Measurements from ENCODE around the gene TSC22D4.
A peak's percentile ranks its signal among the peaks of the same experiment; 100 is the strongest.
"Not testable (repeated sequence)": the region's sequence is repeated elsewhere in the genome, so short reads cannot be mapped to it uniquely, and the experiment has no call there.

The TSC22D4 gene

DNA sequence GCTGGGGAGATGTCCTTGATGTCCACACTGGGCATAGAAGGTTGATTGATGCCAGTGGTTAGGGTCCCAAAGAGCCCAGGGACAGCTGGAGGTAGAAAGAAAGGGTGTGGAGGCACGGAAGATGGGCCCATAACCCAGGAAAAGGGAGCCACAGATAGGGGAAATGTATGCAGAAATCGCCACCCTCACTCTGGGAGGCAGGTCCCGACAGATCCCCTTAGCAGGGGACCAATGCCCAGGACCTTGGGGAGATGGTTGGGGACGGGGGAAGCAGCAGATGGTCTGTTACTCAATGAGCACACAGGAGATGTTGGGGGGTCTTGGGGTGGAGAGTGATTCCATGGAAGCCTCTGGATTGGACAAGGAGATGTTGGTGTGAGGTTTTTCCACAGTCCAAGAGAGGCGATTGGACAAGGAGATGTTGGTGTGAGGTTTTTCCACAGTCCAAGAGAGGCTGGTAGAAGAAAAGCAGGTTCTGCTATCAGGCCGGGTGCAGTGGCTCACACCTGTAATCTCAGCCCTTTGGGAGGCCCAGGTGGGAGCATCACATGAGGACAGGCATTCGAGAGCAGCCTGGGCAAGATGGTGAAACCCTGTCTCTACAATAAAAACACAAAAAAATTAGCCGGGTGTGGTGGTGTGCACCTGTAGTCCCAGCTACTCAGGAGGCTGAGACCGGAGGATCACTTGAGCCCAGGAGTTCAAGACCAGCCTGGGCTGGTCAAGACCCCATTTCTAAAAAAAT is 35.7 kb downstream of the TSC22D4 start:
- ATAC-seq (no peak), DNase-seq (no peak)

DNA sequence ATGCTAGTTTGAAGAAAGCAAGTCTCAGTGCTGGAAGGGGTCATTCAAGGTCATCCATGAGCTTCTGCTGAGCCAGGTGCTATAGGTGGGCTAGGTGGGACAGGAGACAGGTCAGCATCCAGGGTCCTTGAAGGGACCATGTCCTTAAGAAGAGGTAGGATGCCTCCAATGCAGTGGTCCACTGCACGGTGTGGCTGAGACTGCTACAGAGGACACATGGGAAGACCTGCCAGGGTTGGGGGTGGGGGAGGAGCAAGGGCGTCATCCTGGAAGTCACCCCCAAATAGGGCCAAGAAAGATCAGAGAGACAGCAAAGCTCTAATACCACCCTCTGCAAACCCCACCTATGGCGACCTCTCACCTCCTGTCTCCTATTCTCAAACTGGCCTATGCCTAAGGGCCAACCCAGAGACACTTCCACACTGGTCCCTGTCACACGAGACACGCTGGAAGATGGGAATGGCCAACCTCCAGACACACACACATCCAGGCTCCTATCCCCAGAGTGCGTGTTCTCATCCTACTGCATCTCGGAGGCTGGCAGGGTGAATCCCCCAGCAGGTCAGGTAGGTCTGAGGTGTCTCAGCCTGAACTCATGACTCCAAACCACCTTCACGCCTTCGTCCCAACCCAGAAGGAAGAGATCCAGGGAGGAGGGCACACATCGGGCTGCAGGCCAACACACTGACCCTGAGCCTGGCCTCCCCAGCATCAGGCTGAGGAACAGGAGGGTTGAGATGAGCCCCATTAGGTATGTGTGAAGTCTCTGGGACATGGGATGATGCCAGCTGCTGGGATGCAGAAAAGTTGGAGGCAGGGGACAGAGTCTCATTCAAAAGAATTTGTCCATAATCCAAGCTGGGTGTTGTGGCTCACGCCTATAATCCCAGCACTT is 37.1 kb downstream of the TSC22D4 start:
- no peak for DNase-seq
- no peak for ATAC-seq

DNA sequence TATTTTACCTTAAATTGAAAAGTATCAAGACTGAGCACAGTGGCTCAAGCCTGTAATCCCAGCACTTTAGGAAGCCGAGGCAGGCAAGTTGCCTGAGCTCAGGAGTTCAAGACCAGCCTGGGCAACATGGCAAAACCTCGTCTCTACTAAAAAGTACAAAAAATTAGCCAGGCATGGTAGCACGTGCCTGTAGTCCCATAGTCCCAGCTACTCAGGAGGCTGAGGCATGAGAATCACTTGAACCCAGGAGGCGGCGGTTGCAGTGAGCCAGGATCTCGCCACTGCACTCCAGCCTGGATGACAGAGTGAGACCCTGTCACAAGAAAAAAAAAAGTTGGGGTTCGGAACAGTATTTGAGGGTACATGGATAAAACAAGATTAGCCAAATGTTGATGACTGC is 39.8 kb downstream of the TSC22D4 start:
- not testable (repeated sequence) for DNase-seq, ATAC-seq

- not testable (repeated sequence) for ATAC-seq, DNase-seq
Observed at GRCh38 chr7:100438731-100439130, 40.3 kb downstream of the TSC22D4 start.

GRCh38 chr7:100438172-100438571 is 40.8 kb downstream of the TSC22D4 start:
- DNase-seq, result no peak
- ATAC-seq, result no peak

- no peak for ATAC-seq
- DNase-seq, result no peak
Observed at GRCh38 chr7:100437150-100438100, 41.6 kb downstream of the TSC22D4 start.

GRCh38 chr7:100435401-100436304 is 43.4 kb downstream of the TSC22D4 start:
- ATAC-seq, result peak; percentile 24

DNA sequence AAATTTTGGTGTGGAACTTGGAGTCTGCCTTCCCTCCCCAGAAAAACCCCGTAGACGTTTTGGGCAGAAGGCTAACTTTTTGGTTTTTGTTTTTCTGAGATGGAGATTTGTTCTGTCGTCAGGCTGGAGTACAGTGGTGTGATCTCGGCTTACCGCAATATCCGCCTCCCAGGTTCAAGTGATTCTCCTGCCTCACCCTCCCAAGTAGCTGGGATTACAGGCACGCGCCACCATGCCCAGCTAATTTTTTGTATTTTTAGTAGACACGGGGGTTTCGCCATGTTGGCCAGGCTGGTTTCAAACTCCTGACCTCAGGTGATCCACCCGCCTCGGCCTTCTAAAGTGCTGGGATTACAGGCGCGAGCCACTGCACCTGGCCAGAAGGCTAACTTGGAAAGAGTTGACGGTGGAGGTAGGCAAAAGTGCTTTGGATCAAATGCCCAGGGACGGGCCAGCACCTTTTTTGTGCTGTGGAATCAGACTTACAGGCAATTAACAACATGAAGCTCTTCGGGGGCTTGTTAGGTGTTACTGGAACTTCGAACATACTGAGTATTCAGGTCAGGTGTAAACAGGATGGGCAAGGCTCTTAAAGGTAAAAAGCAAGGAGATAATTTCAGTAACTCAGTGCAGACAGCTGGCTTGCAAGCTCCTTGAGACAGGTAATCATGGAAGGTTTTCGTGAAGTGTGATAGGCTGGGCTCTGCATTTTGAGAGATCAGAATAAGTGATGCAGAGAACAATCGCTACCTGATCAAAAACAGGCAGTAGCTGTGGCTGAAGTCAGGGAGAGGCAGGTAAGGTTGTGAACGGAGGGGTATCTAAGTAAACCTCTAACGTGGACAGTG is 44.5 kb downstream of the TSC22D4 start:
- no peak for ATAC-seq
- DNase-seq, result no peak

More at GRCh38 chr7:100435401-100436304, 43.4 kb downstream of the TSC22D4 start:
- peak; percentile 56 for DNase-seq

DNA sequence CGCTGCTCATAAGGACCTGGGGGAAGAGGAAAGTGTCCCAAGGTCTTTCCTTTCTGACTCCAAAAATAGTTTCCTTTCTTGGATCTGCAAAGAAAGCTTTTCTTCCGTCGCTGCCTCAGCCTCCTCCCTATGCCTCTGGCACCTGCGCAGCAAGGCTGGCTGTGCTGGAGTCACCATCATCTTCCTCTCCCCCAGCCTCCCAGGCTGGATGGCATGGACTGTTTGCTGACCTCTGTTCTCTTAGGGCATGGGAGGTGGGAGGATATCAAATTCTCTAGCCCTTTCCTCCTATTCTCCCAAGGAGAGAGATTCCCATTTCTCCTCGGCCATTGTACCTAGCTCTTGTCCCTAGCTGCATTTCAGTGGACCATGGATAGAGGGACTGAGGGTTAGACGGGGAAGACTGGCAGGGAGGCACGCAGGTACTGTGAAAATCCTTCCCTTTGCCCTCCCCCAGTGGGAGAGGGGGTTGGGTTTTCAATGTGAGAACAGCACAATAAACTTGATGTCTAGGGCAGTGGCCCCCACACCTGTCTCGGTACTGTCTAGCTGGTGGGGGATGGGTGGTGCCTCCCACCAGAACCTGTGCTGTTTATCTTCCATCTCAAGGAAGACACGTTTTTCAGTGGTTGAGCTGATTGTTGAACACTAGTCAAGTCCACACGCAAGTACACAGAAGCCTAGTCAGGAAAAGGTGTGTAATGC is 45.3 kb downstream of the TSC22D4 start:
- ATAC-seq, result no peak

GRCh38 chr7:100433276-100433591 is 45.8 kb downstream of the TSC22D4 start:
- ATAC-seq (no peak), DNase-seq (no peak)

More for the DNA sequence above, 45.3 kb downstream of the TSC22D4 start:
- DNase-seq, result no peak

DNA sequence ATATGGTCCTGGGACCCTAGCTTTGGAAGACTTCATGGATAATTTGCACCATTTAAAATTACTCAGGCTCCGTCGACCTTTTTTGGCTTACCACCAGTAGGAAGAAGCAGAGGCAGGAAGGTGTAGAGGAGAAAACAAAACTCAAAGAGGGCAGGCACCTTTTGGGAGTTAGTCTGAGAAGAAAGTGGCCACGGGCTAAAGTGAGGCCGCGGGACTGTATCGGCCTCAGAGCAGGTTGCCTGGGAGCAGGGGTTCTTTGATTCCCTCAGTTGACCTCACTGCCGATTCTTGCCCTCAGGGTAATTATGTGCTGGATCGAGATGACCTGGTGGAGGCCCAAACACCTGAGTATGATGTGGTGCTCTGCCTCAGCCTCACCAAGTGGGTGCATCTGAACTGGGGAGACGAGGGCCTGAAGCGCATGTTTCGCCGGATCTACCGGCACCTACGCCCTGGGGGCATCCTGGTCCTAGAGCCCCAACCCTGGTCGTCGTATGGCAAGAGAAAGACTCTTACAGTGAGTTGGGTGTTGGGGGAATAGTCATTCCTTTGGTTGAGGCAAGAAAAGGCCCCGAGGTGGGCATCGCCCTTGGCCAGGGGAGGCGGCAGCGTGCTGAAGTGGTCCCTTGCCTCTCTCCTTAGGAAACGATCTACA is 46.3 kb downstream of the TSC22D4 start:
- no peak for ATAC-seq
- no peak for DNase-seq

DNA sequence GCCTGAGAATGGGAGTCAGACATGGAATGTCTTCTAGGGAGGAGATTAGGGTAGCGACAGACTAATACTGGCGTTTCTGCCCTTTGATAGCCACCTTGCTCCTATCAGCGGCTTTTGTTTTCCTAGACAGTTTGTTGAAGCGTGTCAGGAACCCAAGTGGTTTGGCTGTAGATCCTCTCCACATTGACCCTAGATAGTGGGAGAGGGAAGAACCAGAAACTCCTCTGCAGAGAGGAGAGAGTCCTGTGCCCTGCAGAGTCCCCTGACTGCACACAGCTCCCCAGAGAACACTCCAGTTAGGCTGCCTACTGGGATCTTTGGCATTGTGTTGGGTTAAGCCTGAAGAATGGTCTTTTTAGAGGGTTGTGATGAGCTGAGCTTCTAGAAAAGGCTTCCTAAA is 47.0 kb downstream of the TSC22D4 start:
- DNase-seq (no peak), ATAC-seq (no peak)

DNA sequence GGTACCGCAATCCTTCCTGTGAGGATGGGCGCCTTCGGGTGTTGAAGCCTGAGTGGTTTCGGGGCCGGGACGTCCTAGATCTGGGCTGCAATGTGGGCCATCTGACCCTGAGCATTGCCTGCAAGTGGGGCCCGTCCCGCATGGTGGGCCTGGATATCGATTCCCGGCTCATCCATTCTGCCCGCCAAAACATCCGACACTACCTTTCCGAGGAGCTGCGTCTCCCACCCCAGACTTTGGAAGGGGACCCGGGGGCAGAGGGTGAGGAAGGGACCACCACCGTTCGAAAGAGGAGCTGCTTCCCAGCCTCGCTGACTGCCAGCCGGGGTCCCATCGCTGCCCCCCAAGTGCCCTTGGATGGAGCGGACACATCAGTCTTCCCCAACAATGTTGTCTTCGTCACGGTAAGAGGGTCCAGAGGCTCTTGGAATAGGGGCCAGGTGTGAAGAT is 47.7 kb downstream of the TSC22D4 start:
- no peak for DNase-seq
- ATAC-seq, result no peak

- ATAC-seq (no peak), DNase-seq (peak; percentile 55)
Observed at GRCh38 chr7:100430493-100431285, 48.3 kb downstream of the TSC22D4 start.

DNA sequence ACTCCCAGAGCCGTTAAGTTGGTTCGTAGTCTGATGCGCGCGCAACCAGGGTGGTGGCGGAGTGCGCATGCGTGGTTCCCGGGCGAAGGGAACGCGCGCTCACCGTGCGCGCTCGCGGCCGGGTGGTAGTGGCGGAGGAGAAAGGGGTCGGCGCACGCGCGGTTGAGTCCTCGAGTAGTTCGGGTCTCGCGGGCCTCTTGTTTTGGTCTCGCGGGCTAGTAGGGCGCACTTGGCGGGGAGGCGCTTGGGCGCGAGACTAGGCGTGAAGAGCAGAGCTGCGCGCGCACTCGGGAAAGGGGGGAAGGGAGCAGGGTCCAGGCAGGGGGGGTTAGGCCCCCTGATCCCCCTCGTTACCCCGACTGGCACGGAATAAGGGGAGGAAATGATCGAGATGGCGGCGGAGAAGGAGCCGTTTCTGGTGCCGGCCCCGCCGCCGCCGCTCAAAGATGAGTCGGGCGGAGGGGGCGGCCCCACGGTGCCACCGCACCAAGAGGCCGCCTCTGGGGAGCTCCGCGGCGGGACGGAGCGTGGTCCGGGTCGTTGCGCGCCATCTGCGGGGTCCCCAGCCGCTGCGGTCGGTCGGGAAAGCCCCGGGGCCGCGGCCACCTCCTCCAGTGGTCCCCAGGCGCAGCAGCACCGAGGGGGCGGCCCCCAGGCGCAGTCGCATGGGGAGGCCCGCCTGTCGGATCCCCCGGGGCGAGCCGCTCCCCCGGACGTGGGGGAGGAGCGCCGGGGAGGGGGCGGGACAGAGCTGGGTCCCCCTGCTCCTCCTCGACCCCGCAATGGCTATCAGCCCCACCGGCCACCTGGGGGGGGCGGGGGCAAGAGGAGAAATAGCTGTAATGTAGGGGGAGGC is 49.1 kb downstream of the TSC22D4 start, which contains the start of gene MEPCE:
Gene MEPCE (plus strand): TSS at position 195 of the 856 bp plus-strand sequence. CDS start 188 bp downstream, at position 383.
- ATAC-seq (peak; percentile 51), DNase-seq (peak; percentile 98)

- ATAC-seq, result peak; percentile 61
- DNase-seq, result peak; percentile 100
Observed at GRCh38 chr7:100428967-100429636, 49.9 kb downstream of the TSC22D4 start.

Measured in stimulated activated naive CD8-positive, alpha-beta T cell treated with anti-CD3 and anti-CD28 coated beads, Interleukin-15, Interleukin-2, amounts not matched to agents 100 U/mL and 50 U/mL, for 24 hours (primary cell).